Stomach (tissue), 4 donors: ENCODE measurements around the gene UGT2B17.
"Not testable (repeated sequence)": the region's sequence is repeated elsewhere in the genome, so short reads cannot be mapped to it uniquely, and the experiment has no call there.

ENCODE experiments used
- CTCF ChIP-seq, 7 experiments: fragments of 450-650 bp in 4 of 7; fragments of 200-600 bp in 3 of 7; sonication (generic) in 3 of 7; IDR thresholded peaks; one replicate each; pipeline ENCODE4 v1.5.1; 2016 to 2019; ENCODE audit warnings: antibody characterized with exemption in 7 of 7, control low read depth in 2 of 7, mild to moderate bottlenecking in 1 of 7
- POLR2A ChIP-seq, 4 donors: fragments of 450-650 bp; IDR thresholded peaks; one replicate each; pipeline ENCODE4 v1.6.1; 2016; ENCODE audit warnings: antibody characterized with exemption in 4 of 4, control low read depth in 2 of 4, mild to moderate bottlenecking in 1 of 4, moderate library complexity in 1 of 4

GRCh38 chr4:68503462-68503861 lies 72.7 kb downstream of the UGT2B17 start:
- not testable (repeated sequence) for TF ChIP-seq CTCF, POLR2A (IDR thresholded peaks at IDR 0.05)
